GM18907 (cell line): ENCODE results near the gene RET.

Experiments
- ATAC-seq: cut with Tn5 transposase; IDR thresholded peaks from one replicate; pipeline ENCODE4 v1.9.1; 2021; ENCODE audit warnings: mild to moderate bottlenecking, moderate library complexity; ENCODE audit not compliant: unreplicated experiment

The RET gene

DNA sequence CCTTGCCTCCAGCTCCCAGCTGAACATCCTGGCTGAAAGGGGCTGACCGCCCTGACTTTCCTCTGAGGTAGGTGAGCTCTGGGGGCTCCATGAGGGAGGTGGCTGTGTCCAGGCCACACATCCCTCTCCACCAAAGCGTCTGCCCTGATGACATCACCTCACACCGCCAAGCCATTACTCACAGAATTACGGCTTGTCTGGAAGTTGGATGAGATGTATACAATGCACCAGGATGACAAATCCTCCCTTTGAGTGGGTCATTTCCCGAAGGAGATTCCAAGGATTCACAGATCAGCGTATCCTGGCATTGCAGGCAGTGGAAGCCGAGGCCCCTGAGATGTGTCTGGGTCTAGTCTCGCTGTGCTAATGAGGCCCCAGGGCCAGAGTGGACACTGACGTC is 15.1 kb upstream of the RET start:
- ATAC-seq: no peak

DNA sequence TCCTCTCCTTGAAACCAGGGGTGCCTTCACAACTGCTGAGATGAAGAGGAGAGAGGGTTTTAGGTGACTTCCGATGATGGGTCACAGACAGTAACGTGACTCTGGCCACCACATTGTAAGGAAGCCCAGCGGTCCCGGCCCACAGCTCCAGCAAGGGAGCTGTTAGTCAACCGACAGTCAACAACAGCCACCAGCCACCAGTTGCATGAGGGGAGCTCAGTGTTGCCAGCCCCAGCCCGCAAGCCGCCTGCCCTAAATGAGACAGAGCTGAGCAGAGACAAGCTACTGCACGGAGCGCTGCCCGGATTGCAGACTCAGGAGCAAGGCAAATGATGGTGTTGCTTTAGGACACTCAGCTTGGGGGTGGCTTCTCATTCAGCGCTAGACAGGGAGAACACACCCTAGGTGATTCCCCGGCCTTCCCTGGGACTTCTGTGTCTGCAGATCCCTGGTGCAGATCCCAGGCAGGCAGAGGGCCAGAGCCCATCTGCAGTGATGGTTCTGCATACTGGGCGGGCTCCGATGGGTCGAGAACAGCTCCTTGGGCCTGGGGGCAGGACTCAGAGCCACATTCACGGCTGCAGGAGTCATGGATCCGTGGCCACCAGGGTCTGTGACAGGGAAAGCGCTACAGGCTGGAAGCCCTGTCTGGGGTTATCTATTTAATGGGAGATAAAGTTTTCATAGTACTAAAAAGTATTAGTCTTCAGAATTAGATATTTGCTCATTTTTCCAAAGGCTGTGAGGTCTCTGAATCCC is 14.3 kb upstream of the RET start:
- ATAC-seq: no peak

DNA sequence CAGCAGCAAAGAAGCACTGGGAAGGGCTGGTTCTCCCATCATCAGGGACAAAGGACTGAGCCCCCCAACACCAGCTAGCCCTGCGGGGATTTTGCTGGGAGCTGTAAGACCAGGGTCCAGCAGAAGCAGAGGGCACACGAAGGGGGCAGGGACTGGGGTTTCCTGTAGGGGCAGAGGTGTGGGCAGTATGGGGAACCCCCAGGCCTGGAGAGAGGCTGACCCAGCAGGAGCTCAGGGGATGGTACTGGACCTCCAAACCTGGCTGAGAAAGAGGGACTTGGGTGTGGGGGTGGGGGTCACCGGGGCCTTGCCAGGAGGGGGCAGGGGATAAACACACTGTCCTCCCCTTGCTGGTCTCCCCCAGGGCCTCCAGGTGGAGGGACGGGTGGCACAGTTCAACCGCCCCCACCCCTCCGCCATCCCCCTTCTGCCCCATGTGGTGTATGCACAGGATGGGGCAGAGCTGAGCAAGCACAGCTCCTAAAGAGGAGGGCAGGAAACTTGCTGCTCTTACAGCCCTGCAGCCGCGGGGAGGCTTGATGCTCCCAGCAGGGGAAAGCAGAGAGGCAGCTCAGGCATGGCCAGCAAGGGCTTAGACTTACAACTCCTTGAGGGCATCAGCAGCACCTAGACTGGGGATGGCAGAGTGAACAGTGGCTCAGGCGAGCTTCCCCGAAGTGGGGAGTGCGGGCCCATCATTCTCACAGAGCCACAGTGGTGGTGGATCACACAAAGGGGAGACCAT is 12.4 kb upstream of the RET start:
- ATAC-seq: no peak

DNA sequence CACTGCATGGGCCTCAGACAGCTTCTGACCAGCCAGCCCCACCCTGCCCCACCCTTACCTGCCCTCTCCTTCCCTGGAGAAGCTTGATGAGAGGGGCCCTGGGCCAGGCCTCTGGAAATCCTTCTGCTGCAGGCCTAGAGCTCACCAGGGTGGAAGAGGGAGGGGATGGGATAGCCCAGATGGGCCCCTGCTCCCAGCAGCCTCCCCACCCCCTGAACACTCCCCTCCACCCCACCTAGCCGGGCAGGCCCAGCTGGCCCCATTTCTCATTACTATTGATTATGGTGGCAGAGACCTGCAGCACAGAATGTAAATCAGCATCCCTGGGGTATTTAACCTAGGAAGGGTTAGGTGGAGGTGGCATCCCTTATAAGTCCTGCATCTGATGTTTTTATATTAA is 11.6 kb upstream of the RET start:
- ATAC-seq: no peak

DNA sequence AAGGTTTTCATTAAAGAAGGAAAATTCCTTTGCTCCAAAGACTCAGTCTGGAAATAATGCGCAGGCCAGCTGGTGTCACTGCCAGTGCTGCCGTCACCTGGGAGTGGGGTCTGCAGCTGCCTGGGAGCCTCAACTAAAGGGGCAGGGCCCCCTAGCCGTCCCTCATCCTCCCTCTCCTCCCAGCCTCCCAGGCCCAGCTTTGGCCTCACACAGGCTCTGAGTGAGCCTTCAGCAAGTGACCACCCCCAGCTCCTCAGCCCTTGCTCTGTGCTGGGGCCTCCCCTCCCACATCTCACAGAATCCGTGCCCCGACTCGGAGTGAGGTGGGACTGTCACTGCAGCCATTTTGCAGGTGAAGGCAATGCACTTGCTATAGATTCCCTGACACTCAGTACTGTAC is 11.1 kb upstream of the RET start:
- no peak for ATAC-seq

DNA sequence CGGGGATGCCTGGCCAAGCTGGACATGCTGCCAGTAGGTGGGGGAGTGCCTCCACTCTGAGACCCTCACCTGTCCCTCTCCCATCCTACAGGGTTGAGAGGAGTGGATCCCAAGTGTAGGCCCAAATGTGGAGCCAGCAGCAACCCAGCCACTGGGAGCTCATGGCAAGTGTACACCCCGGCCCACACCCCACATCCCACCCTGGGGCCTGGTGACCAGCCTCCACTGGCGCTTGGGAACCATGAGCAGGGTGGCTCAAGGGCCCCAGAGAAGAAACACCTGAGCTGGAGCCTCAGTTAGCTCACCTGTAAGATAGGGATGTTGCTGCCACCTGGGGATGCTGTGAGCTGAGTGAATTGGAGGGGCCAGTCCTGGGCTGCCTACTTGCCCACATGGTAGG is 10.4 kb upstream of the RET start:
- no peak for ATAC-seq

DNA sequence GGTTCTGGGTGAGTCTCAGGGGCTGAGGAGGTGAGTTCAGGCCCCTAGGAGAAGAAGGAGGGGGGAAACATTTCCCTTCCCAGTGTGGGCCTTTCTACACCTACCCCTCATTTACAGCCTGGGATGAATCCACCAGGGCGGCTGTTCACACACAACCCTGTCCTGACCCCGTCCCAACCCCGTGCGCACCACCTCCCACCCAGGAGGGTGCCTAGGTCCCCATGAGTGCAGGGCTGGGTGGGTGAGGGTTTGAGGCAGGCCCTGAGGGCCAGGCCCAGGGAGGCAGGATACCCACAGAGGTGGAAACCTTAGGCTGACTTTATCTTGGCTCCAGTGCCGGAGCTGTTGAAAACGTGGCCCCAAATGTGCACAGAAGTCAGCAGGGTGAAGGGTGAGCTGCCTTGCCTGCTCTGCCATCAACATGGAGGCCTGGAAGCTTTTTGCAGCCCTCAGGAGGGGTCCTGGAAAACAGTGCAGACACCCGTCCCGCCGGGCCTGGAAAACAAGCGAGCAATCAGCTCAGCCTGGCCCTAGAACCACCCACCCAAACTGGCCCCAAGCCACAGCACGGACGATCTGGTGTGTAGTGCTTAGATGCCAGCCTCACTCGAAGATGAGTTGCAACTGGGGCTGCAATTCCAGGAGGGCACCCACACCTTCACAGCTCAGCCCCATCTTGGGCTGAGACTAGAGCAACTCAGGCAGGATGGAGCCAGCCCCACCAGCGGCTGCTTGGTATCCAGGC is 9.3 kb upstream of the RET start:
- no peak for ATAC-seq

DNA sequence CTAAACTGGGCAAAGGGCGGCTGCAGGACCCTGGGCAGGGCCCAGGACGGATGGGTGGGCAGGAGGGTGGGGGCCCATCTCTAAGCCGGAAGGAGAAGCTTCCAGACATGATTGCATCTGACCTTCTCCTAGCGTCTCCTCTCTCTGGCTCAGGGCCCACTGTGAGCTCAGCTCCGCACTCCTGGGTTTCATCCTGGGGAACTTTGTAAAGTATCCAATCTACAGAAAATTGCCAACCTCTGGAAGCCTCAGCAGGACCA is 8.8 kb upstream of the RET start:
- ATAC-seq: no peak

DNA sequence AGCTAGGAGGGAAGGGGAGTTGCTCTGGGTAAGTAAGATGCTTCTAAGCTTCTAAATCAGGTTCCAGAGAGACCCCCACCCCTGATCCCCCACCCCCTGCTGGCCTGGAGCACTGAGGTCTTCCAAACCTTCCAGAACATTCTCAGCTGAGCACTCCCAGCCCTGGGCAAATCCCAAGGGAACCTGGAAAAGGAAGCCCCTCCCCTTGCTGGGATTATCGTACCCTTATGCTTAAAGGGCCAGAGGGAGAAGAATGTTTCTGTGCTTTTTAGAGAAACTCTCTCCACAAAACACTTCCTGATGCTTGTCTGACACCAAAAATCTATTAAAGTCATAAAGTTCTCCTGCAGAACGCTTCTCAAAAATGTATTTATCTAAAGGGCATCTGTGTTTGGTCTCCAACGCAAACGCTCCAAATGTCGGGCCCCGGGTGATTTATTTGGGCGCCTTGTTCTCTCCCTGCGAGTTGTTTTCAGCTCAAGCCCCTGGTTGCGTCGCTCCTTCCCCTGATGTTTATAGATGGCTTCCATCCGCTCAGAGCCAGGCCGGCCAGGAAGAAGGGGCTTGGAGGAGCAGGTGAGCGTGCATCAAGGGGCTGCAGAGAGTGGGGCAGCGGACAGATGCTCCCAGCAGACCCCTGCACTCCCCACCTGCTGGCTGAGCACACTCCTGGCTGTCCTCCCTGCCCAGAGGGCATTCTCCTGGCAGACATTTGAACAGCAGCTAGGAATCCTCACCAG is 8.2 kb upstream of the RET start:
- no peak for ATAC-seq

DNA sequence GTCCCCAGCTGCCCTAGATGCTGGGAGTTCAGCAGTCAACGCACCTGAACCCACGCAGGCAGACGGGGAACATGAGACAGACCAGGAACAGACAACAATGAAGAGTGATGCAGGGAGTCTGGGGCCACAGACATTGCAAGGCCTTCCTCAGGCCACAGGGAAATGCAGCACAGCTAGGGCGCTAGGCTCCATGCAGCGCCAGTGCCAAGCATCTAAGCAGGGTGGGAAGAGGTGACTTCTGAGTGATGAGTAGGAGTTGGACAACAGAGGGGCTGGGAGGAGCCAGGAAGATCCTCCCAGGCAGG is 7.7 kb upstream of the RET start:
- no peak for ATAC-seq

DNA sequence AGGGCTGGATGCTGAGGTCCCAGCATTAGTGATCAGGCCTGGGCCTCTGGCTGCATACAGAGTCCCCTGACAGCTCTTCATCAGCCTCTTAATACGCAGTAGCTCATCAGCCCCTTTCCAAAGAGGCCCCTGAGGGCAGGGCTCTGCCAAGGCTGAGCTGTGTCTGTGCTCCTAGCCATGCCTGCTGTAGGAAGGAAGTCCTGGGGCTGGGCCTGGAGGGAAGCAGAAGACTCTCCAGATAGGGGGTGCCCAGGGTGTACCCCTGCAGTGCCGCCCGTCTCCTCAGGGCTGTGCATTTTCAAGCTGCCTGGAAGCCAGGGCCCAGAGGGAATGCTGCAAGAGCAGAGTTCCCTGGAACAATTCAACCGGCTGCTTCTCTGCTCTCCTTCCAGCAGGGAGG is 7.3 kb upstream of the RET start:
- ATAC-seq: no peak

DNA sequence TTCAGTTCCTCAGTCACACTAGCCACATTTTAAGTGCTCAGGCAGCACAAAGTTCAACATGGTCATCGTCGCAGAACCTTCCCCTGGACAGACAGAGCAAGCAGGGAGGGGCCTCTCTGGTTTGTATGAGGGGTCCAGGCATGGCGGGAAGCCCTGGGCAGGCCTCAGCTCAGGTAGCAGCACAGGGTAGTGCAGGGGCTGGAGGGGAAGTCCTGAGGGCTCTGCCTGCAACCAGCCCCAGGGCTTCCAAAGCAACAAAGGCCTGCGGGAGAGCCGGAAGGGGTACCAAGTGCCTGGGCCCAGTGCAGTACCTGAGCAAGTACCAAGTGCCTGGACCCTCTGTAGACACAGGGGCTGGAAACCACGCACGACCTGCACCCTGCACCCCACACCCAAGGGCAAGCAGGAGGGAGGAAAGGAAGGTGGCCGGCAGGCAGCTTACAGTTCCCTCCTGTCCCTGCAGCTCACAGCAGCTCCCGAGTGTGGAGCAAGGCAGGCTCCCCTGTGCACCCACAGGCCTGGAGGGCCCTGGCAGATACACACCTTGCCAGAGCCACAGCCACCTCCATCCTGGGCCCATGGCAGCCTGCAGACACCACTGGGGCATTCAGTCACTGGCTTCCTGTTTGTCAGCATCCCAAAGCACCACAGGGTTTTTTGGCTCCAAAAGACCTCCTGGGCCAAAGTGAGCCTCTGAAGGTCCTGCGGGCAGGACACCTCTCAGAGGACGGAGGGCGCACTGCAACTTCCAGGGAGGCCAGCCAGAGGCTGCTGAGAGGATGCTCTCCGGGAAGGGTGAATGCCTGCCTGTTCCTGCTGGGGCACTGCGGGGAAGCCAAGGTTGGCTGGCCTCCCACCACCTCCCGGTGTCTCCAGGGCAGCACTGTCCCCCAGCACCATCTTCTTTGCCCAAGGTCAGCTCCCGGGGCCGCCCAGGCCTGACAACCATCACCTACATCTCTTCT is 6.5 kb upstream of the RET start:
- ATAC-seq: no peak

DNA sequence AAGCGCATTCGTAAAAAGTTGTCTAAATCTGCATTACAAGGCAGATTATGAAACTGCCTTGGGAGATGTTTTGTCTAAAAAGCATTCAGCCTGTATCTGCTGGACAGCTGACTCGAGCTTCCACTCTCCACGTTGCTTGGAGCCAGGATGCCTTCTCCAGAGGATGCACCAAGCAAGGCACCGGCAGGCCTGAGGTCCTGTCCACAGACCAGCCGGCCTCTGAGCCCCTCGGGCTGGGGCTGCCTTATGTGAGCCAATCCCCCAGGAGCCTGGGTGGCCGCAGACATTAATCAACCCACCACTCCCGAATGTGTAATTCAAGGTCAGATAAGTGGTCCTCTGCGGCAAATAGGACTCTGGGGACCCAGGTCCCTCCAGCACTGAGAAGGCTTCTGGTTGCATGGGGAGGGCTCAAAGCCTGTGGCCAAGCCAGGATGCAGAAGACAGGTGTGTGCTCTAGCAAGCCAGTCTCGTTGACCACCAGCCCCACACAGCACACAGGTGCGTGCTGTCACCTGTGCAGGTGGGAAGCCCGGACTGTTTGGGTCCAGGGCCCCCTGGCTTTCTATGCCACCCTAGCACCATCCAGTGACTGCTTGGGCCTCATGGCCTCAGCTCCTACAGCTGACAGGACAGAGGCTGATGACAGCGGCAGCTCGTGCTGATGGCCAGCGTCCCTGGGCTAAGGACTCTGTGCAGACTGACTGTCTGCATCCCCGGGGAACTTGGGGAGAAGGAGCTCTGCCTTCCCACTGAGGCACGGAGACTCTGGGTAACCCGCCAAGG is 4.8 kb upstream of the RET start:
- ATAC-seq: no peak

DNA sequence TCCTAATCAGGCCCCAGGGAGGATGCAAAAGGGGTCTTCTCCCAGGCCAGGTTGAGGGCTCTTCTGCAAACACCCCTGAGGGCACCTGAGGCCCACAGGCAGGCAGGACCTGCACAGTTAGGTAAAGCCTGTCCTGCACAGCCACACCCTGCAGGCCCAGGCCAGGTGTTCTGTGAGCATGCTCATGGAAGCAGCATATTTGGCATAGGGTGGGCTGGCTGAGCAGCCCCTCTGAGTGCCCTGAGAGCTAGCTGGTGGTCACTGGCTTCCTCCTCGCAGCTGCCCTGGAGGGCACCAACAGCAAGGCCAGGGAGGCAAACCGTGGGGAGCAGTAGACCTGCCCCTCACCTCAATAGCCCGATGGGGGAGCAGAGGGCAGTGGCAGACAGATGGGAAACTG is 3.7 kb upstream of the RET start:
- no peak for ATAC-seq

DNA sequence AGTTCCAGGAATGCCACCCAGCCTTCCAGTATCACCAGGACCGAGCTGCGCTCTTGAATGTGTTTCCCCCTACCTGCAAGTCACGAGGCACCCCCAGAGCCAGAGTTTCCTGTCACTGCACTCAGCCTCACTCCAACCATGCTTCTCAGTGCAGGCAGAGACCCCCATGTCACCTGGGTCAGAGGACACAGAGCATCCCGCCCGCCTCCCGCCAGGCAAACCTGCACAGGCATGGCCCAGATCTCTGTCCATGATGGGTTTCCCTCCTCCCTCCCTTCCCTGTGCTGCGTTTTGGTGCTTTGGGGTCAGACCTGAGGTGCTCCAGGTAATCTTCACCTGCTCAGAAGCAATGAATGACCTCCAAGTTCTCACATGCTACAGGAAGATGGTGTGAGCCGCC is 3.1 kb upstream of the RET start:
- ATAC-seq: no peak

DNA sequence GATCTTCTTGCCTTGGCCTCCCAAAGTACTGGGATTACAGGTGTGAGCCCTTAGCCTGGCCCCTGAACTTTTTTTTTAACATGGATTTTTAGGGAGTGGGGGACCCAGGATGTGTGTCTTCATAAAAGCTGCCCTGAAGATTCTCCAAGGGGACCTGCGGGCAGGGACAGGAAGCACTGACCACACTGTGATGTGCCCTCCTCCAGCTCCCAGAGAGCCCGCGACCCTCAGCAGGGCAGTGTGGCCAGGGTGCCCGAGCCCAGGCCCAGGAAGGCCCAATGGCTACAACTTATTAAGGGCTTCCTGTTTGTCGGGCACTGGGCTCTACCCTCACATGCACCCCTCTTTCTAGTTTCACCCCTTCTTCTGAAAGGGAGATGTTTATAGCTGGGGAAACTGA is 2.5 kb upstream of the RET start:
- no peak for ATAC-seq

DNA sequence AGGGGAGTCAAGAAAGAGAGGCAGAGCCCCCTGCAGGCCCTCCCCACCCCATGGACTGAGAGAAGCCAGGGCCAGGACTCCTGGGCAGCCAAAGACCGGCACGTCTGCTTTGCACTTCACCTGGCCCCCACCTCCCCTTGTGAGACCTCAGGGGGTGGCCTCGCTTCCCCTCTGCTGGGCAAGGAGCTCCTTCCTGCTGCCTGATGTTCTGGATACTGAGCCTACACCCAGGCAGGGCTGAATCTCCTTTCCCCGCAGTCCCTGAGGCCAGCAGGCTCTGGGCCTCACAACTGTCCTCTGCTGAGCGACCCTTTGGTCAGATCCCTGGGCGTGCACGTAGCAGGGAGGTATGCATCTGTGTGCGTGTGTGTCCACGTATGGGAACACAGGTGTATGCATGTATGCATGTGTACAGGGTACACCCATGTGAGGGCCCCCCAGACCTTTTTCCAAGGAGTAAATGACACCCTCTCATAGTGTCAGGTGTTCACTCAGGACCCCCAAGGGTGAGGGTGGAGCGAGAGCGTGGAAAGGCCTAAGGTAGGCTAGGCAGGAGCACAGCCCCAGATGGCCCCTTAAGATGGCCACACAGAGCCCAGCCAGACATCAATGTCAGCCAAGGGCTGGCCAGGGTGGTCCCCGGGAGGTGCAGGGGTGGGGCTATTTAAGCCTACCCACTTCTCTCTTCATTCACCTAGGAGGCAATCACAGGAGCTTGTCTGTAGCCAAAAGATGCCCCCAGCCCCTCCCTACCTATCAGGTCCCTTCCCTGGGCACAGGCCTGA is 1.9 kb upstream of the RET start:
- ATAC-seq: no peak

DNA sequence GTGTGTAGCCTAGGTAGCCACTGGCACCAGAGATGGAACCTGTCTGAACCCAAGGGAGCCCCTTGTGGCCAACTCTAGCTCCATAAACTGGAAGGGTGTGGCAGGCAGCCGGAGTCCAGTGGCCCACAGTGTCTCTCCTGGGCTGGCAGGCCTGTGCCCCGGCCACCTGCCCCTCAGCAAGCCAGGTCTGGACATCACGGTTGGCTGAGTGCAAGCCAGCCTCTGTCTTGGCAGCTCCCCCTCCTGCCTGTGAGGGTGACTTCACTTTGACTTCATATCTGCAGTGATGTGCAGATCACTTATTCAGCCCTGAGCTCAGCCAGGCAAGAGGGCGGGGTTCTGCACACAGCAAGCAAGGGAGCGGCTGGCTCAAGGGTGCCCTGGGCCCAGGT is 1.3 kb upstream of the RET start:
- ATAC-seq: no peak

DNA sequence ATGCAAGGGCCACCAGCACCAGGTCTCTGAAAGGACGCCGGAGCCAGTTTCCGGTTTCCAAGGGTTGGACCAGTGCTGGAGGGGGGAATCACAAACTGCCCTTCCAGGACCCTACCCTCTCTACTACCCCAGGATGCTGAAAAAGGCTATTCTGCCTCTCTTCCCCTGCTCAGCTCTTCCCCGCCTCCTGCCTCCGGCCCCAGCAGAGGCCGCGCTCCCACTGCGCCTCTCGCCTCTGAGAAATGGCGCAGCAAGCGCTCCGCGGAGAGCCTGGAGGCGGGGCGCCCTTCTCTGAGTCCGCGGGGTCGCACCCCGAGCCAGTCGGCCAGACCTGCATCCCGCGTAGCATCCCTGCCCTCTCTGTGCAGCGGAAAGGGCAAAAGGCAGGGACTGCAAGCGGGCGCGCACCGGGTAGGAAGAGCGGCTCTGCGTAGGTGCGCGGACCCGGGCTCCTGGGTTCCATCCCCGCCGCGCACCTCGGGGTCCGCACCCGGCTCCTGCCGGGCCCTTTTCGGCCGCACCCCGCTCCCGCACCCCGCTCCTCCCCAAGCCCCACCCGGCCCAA is 476 bp upstream of the RET start:
- ATAC-seq: no peak
